ENCODE data around the gene FRMD4A. TPM values are rescaled to one million over a fixed set of nuclear protein-coding genes. Genes with fewer than 3 reads are reported as not detected.

Gene FRMD4A
- total RNA-seq, 1 donor from 2014 or later: 236 TPM

GRCh38 chr10:14196113-14196512 is 134.6 kb downstream of the FRMD4A start:
- H3K27me3 Mint-ChIP-seq (ENCODE audit: unreplicated experiment): no peaks in the 10 kb centered on the region
- TF ChIP-seq CTCF (IDR thresholded peaks at IDR 0.05): no peak
- no peaks in the 10 kb centered on the region for H3K9me3 Mint-ChIP-seq (ENCODE audit: unreplicated experiment)
- peaks cover 24% of the 10 kb centered on the region for H3K4me1 Mint-ChIP-seq (ENCODE audit: unreplicated experiment)
- no peak for DNase-seq (ENCODE audit: extremely low spot score, unreplicated experiment)
- no peak overlapping the region for H3K4me3 Mint-ChIP-seq (ENCODE audit: unreplicated experiment)
- H3K27ac Mint-ChIP-seq (ENCODE audit: unreplicated experiment): no peak overlapping the region
- no peaks in the 10 kb centered on the region for H3K36me3 Mint-ChIP-seq (ENCODE audit: unreplicated experiment)

DNA sequence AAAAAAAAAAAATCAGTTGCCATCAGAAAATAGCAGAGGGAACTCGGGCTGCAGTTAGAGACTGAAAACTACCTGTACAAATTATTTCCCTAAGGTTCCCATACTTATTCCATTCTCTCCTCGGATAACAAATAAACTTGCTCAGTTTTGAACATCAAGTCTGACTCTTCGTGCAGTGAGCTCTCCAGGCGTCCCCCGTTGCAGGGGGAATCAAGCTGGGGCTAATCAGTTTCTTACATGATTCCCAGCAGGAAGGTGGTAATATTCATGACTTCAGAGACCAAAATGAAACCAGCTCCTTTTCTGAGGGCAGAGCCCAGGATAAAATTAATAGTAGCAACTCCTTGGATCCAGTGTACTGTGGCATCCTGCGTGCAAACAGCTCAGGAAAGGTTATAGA is 135.3 kb downstream of the FRMD4A start:
- no peak for TF ChIP-seq CTCF (IDR thresholded peaks at IDR 0.05)
- Mint-ChIP-seq H3K27me3 (ENCODE audit: unreplicated experiment) (no peaks in the 10 kb centered on the region), H3K9me3 (ENCODE audit: unreplicated experiment) (no peaks in the 10 kb centered on the region), H3K27ac (ENCODE audit: unreplicated experiment) (peak overlapping the region; percentile 53), H3K36me3 (ENCODE audit: unreplicated experiment) (no peaks in the 10 kb centered on the region), H3K4me1 (ENCODE audit: unreplicated experiment) (peaks cover 21% of the 10 kb centered on the region), H3K4me3 (ENCODE audit: unreplicated experiment) (no peak overlapping the region)
- DNase-seq (ENCODE audit: extremely low spot score, unreplicated experiment): no peak

- H3K27me3 Mint-ChIP-seq (ENCODE audit: unreplicated experiment): no peaks in the 10 kb centered on the region
- no peak overlapping the region for H3K27ac Mint-ChIP-seq (ENCODE audit: unreplicated experiment)
- no peak overlapping the region for H3K4me3 Mint-ChIP-seq (ENCODE audit: unreplicated experiment)
- no peak for TF ChIP-seq CTCF (IDR thresholded peaks at IDR 0.05)
- peaks cover 21% of the 10 kb centered on the region for H3K4me1 Mint-ChIP-seq (ENCODE audit: unreplicated experiment)
- no peaks in the 10 kb centered on the region for H3K36me3 Mint-ChIP-seq (ENCODE audit: unreplicated experiment)
- DNase-seq (ENCODE audit: extremely low spot score, unreplicated experiment): no peak
- H3K9me3 Mint-ChIP-seq (ENCODE audit: unreplicated experiment): no peaks in the 10 kb centered on the region
Observed at GRCh38 chr10:14192746-14193145, 138.0 kb downstream of the FRMD4A start.

DNA sequence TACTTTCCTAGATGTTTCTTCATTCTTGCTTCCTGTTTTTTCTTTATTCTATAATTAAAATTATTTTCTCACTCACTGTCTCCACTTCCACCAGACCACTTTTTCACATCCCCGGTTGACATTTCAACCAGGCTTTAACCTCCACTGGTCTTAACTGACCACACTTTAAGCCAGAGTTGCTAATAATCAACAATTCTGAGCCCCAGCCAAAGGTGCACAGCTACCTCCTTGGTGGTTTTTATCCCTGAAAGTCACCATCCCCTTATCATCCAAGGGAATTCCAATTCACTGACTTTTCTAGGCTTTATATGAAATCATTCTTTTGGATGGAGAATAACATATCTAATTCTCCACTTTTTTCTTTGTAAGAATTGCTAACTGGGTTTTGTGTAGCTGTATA is 138.9 kb downstream of the FRMD4A start:
- Mint-ChIP-seq H3K4me3 (ENCODE audit: unreplicated experiment) (no peak overlapping the region), H3K36me3 (ENCODE audit: unreplicated experiment) (no peaks in the 10 kb centered on the region), H3K9me3 (ENCODE audit: unreplicated experiment) (no peaks in the 10 kb centered on the region), H3K4me1 (ENCODE audit: unreplicated experiment) (peaks cover 21% of the 10 kb centered on the region), H3K27me3 (ENCODE audit: unreplicated experiment) (no peaks in the 10 kb centered on the region), H3K27ac (ENCODE audit: unreplicated experiment) (no peak overlapping the region)
- no peak for DNase-seq (ENCODE audit: extremely low spot score, unreplicated experiment)
- no peak for TF ChIP-seq CTCF (IDR thresholded peaks at IDR 0.05)

DNA sequence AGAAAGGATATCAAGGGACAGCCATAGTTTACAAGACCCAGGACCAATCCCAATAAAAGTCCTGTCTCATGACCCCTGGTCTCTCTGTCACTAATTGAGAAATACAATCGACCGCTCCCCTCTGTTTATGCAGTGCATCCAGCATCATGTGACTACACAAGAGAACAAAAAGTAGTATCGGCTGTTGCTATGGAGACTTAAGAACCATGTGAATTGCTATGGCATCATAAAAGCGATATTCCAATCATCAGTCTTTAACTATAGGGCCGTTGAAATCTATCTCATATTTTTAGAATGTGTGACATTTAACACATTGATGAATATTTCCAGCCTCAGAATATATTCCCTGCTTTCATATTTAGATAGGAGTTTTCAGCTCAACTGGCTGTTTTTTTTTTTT is 139.3 kb downstream of the FRMD4A start:
- Mint-ChIP-seq H3K36me3 (ENCODE audit: unreplicated experiment) (no peaks in the 10 kb centered on the region), H3K27me3 (ENCODE audit: unreplicated experiment) (no peaks in the 10 kb centered on the region), H3K27ac (ENCODE audit: unreplicated experiment) (no peak overlapping the region), H3K4me1 (ENCODE audit: unreplicated experiment) (peaks cover 17% of the 10 kb centered on the region), H3K9me3 (ENCODE audit: unreplicated experiment) (no peaks in the 10 kb centered on the region), H3K4me3 (ENCODE audit: unreplicated experiment) (no peak overlapping the region)
- no peak for TF ChIP-seq CTCF (IDR thresholded peaks at IDR 0.05)
- DNase-seq (ENCODE audit: extremely low spot score, unreplicated experiment): no peak

Measured in osteocyte (in vitro differentiated cells).